ENCODE results near the gene MYO1B.

Gene MYO1B

GRCh38 chr2:191462370-191462769, 217.2 kb downstream of the MYO1B start:
- H3K4me3 ChIP-seq (replicated peaks; ENCODE audit: low read depth, low read length): no peak overlapping the region
- no peak for DNase-seq (ENCODE audit: extremely low read depth, low read depth)
- no peak for TF ChIP-seq CTCF (IDR thresholded peaks at IDR 0.05; ENCODE audit: low read depth, low read length, missing control alignments)

GRCh38 chr2:191463790-191464189, 218.6 kb downstream of the MYO1B start:
- no peak for DNase-seq (ENCODE audit: extremely low read depth, low read depth)
- H3K4me3 ChIP-seq (replicated peaks; ENCODE audit: low read depth, low read length): no peak overlapping the region
- no peak for TF ChIP-seq CTCF (IDR thresholded peaks at IDR 0.05; ENCODE audit: low read depth, low read length, missing control alignments)

- no peak for TF ChIP-seq CTCF (IDR thresholded peaks at IDR 0.05; ENCODE audit: low read depth, low read length, missing control alignments)
- no peak for DNase-seq (ENCODE audit: extremely low read depth, low read depth)
- no peak overlapping the region for H3K4me3 ChIP-seq (replicated peaks; ENCODE audit: low read depth, low read length)
Measured at GRCh38 chr2:191465766-191466420, 220.7 kb downstream of the MYO1B start.

- DNase-seq (ENCODE audit: extremely low read depth, low read depth): no peak
- no peak for TF ChIP-seq CTCF (IDR thresholded peaks at IDR 0.05; ENCODE audit: low read depth, low read length, missing control alignments)
- H3K4me3 ChIP-seq (replicated peaks; ENCODE audit: low read depth, low read length): no peak overlapping the region
Measured at GRCh38 chr2:191467113-191467512, 221.9 kb downstream of the MYO1B start.

GRCh38 chr2:191470306-191470705, 225.1 kb downstream of the MYO1B start:
- H3K4me3 ChIP-seq (replicated peaks; ENCODE audit: low read depth, low read length): no peak overlapping the region
- no peak for DNase-seq (ENCODE audit: extremely low read depth, low read depth)
- no peak for TF ChIP-seq CTCF (IDR thresholded peaks at IDR 0.05; ENCODE audit: low read depth, low read length, missing control alignments)

- DNase-seq (ENCODE audit: extremely low read depth, low read depth): no peak
- no peak for TF ChIP-seq CTCF (IDR thresholded peaks at IDR 0.05; ENCODE audit: low read depth, low read length, missing control alignments)
- H3K4me3 ChIP-seq (replicated peaks; ENCODE audit: low read depth, low read length): no peak overlapping the region
Measured at GRCh38 chr2:191474464-191474863, 229.3 kb downstream of the MYO1B start.
